Testis (tissue), 3 donors: ENCODE data around the gene ZSCAN4. TPM values are rescaled to one million over a fixed set of nuclear protein-coding genes. Genes with fewer than 3 reads are reported as not detected.

Experiments used
- DNase-seq: peaks from one replicate; pipeline ENCODE4 v3.0.0-alpha.2; 2019
- H3K27ac ChIP-seq, 2 donors: fragments of 200-600 bp; sonication (generic); one replicate each; pipeline ENCODE4 v1.5.1; 2019
- H3K27me3 ChIP-seq: fragments of 200-600 bp; sonication (generic); one replicate; pipeline ENCODE4 v1.5.1; 2019
- H3K36me3 ChIP-seq: fragments of 200-600 bp; sonication (generic); one replicate; pipeline ENCODE4 v1.5.1; 2017; ENCODE audit warnings: low read depth; ENCODE audit errors: missing control alignments
- H3K4me1 ChIP-seq: fragments of 200-600 bp; sonication (generic); one replicate; pipeline ENCODE4 v1.5.1; 2019
- H3K4me3 ChIP-seq, 2 donors: fragments of 200-600 bp; sonication (generic); one replicate each; pipeline ENCODE4 v1.5.1; 2017 to 2019
- H3K9me3 ChIP-seq: fragments of 200-600 bp; sonication (generic); one replicate; pipeline ENCODE4 v1.5.1; 2017
- POLR2A ChIP-seq: fragments of 450-650 bp; IDR thresholded peaks from one replicate; pipeline ENCODE4 v1.6.1; 2017; ENCODE audit warnings: antibody characterized with exemption, mild to moderate bottlenecking, moderate library complexity
- WGBS, 2 donors: methylation state at CpG; one replicate each; pipeline ENCODE4 v1.1.5; 2018; 5-methylcytosine and 5-hydroxymethylcytosine counted together
- intact Hi-C: fragments of 100-400 bp; cut with DNase I; formaldehyde crosslinking; loops from one replicate; pipeline ENCODE4 v1.15.1; 2023; ENCODE audit warnings: low total_unique reads
- polyA plus RNA-seq: library from polyadenylated mRNA; stranded (reverse); fragments of 350-450 nt; fragmentation: Illumina TruSeq; extraction: RNeasy Lipid Tissue Mini Kit (QIAGEN cat#74804); gene quantifications from one replicate; pipeline ENCODE4 v1.2.3, GENCODE V29; 2014; ENCODE audit warnings: low read depth, low replicate concordance; ENCODE audit not compliant: insufficient read depth
- total RNA-seq, 2 donors: library from RNA; depleted of rRNA; stranded (reverse); fragments of >200 nt; gene quantifications; one replicate each; pipeline ENCODE4 v1.2.3, GENCODE V29; 2016
- TF ChIP-seq, protein P1 (sequence below), 3 experiments: fragments of 450-650 bp in 2 of 3; fragments of 200-600 bp in 1 of 3; sonication (generic) in 1 of 3; IDR thresholded peaks; one replicate each; pipeline ENCODE4 v1.5.1; 2016 to 2019; ENCODE audit warnings: antibody characterized with exemption in 3 of 3, mild to moderate bottlenecking in 2 of 3, moderate library complexity in 1 of 3

The ZSCAN4 gene
- total and polyA plus RNA-seq, 3 donors from 2014 or later, result 0.12 to 0.26 (median 0.24) TPM

DNA sequence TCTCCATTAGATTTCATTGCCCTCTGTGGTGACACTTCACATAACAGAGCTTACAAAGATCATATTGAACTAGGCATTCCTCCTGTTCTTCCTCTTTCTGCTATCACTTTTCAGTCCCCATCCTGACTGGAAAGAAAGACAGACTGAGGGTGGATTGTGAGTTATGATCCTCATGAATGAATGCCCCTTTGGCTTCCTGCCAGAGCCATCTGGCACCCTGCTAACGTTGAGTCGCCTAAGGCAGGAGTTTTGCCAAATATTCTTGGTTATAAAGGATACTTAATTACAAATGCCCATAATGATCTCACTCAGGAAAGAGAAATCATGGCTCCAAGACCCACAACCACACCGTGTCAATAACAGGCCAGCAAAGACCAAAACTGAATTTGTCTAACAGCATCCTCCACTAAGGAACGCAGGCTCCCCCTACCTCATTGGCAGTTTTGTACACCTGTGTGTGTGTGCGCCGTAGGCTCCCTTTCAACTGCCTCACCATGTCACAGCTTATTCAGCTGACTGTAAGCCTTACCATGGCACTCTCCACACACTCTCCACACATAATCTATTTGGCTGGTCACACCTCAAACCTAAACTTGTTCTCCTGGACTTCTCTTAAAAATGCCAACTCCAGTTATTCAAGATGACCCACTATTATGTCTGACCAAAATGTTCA is 20.3 kb upstream of the ZSCAN4 start:
- H3K27me3 ChIP-seq, result no peaks in the 10 kb centered on the region
- DNase-seq, result peak; percentile 55
- WGBS, 2 donors, result 66 to 67% methylated on average over 6 of the region's 6 CpGs
- no peaks in the 10 kb centered on the region for H3K4me1 ChIP-seq
- H3K4me3 ChIP-seq, result no peak overlapping the region
- TF ChIP-seq, protein P1, sequence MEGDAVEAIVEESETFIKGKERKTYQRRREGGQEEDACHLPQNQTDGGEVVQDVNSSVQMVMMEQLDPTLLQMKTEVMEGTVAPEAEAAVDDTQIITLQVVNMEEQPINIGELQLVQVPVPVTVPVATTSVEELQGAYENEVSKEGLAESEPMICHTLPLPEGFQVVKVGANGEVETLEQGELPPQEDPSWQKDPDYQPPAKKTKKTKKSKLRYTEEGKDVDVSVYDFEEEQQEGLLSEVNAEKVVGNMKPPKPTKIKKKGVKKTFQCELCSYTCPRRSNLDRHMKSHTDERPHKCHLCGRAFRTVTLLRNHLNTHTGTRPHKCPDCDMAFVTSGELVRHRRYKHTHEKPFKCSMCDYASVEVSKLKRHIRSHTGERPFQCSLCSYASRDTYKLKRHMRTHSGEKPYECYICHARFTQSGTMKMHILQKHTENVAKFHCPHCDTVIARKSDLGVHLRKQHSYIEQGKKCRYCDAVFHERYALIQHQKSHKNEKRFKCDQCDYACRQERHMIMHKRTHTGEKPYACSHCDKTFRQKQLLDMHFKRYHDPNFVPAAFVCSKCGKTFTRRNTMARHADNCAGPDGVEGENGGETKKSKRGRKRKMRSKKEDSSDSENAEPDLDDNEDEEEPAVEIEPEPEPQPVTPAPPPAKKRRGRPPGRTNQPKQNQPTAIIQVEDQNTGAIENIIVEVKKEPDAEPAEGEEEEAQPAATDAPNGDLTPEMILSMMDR (IDR thresholded peaks at IDR 0.05), result no peak
- TF ChIP-seq POLR2A, result no peak
- no peak overlapping the region for H3K27ac ChIP-seq
- no peaks in the 10 kb centered on the region for H3K36me3 ChIP-seq
- intact Hi-C loops, result no loop called here
- no peaks in the 10 kb centered on the region for H3K9me3 ChIP-seq

DNA sequence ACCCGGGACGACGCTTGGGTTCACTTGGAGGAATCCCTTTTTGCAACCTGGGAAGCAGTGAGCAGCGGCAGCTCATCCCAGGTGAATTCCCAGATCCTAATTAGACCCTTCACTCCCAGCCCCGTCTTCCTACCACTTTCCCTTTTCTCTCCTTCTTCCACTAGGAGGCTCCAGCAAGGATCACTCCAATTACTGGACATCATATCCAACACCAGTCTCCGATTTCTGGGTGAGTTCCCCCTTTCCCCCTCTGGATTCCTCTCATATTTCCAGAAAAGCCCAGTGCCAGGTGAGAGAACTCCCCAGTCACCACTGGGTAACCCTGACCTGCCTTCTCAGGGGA is 17.1 kb upstream of the ZSCAN4 start:
- intact Hi-C loops, result no loop called here
- no peak overlapping the region for H3K4me3 ChIP-seq
- no peak overlapping the region for H3K27ac ChIP-seq
- H3K9me3 ChIP-seq, result no peaks in the 10 kb centered on the region
- H3K4me1 ChIP-seq, result no peaks in the 10 kb centered on the region
- WGBS, 2 donors, result 53 to 55% methylated on average over 6 of the region's 6 CpGs
- no peaks in the 10 kb centered on the region for H3K36me3 ChIP-seq
- no peak for TF ChIP-seq POLR2A
- TF ChIP-seq, protein P1 (IDR thresholded peaks at IDR 0.05), result no peak
- DNase-seq, result no peak
- H3K27me3 ChIP-seq, result no peaks in the 10 kb centered on the region

DNA sequence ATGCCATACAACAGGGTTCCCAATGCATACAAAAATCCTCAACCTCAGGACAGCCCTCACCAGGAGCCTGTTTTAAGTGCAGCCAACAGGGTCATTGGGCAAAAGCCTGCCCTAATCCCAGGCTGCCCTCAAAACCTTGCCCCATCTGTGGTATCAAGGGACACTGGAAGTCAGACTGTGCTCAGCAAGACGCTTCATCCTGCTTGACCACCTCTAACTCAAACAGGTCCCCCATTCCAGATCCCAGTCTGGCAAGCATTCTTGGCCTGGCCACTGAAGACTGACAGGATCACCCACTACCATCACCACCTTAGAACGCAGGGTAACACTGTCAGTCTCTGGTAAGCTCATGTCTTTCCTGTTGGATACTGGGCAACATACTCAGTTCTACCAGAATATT is 15.0 kb upstream of the ZSCAN4 start:
- H3K4me1 ChIP-seq, result no peaks in the 10 kb centered on the region
- 92 to 97% methylated on average over 1 to 2 of the region's 2 CpGs for WGBS, 2 donors
- no peaks in the 10 kb centered on the region for H3K27me3 ChIP-seq
- H3K9me3 ChIP-seq, result no peaks in the 10 kb centered on the region
- intact Hi-C loops, result no loop called here
- H3K27ac ChIP-seq, result no peak overlapping the region
- TF ChIP-seq, protein P1 (IDR thresholded peaks at IDR 0.05), result no peak
- no peak for TF ChIP-seq POLR2A
- DNase-seq, result no peak
- H3K36me3 ChIP-seq, result no peaks in the 10 kb centered on the region
- H3K4me3 ChIP-seq, result no peak overlapping the region

DNA sequence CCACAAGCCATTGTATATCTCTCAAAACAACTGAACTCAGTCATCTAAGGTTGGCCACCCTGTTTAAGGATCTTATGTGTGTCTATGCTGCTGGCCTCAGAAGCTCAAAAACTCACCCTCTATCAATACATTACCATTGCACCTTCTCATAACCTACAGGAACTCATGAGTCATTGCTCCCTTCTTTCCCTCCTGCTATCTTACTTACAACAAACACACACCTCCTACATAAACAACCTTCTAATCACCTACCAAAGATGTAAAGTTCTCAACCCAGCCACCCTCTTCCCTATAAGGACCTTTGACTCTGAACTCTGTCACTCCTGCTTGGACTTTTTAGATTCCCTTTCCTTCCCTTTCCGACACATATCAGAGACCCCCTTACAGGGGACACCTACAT is 13.3 kb upstream of the ZSCAN4 start:
- Histone ChIP-seq H3K27ac (no peak overlapping the region), H3K27me3 (no peaks in the 10 kb centered on the region), H3K4me3 (no peak overlapping the region), H3K4me1 (no peaks in the 10 kb centered on the region), H3K9me3 (no peaks in the 10 kb centered on the region), H3K36me3 (no peaks in the 10 kb centered on the region)
- WGBS, 2 donors, result 97 to 100% methylated on average over 1 of the region's 1 CpG
- intact Hi-C loops, result no loop called here
- no peak for DNase-seq
- TF ChIP-seq, protein P1 (IDR thresholded peaks at IDR 0.05), result no peak
- no peak for TF ChIP-seq POLR2A

DNA sequence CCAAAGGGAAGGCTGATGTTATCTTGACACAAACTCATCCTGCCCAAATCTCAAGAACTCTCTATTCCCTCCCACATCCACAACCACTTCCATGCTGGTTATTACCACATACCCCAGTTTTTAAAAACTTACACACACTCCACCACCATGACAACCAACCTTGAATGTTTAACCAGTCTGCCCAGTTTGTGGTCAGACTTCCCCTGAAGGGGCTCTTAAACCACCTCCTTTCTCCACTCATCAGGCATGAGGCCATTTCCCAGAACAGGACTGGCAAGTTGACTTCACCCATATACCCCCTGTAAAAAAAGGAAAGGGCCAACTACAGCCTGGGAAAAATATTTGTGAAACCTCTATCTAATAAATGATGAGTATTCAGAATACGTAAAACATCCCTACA is 12.4 kb upstream of the ZSCAN4 start:
- H3K4me3 ChIP-seq, result no peak overlapping the region
- H3K36me3 ChIP-seq, result no peaks in the 10 kb centered on the region
- no peak for DNase-seq
- no peaks in the 10 kb centered on the region for H3K27me3 ChIP-seq
- H3K27ac ChIP-seq, result no peak overlapping the region
- no peaks in the 10 kb centered on the region for H3K4me1 ChIP-seq
- WGBS, 2 donors, result 75 to 89% methylated on average over 1 of the region's 1 CpG
- H3K9me3 ChIP-seq, result no peaks in the 10 kb centered on the region
- intact Hi-C loops, result no loop called here
- TF ChIP-seq POLR2A, result no peak
- TF ChIP-seq, protein P1 (IDR thresholded peaks at IDR 0.05), result no peak
